MCF 10A (cell line): Measurements from ENCODE around the gene ZNF565. TPM values are rescaled to one million over a fixed set of nuclear protein-coding genes. Genes with fewer than 3 reads are reported as not detected.

ENCODE experiments used
- BruUV-seq: library from RNA; stranded (reverse); fragments of 400-500 nt; replicated peaks from 2 replicates; lab custom pipeline; 2021; lab: Mats Ljungman, UMichigan
- CTCF ChIA-PET: fragments of 300-600 bp; sonication (Branson Sonifier 250); formaldehyde crosslinking; extraction: SDS; loops from one replicate; lab custom pipeline; 2021; ENCODE audit warnings: antibody characterized with exemption, inconsistent platforms; lab: Yijun Ruan, JAX
- POLR2A ChIA-PET: fragments of 300-600, 350-650 bp; sonication (Branson Sonifier 250); formaldehyde crosslinking; extraction: SDS; loops from one replicate; lab custom pipeline; 2020; ENCODE audit warnings: antibody characterized with exemption, inconsistent platforms; lab: Yijun Ruan, JAX
- DNase-seq: peaks from one replicate; pipeline ENCODE4 v3.0.0-alpha.2; 2018; ENCODE audit not compliant: unreplicated experiment
- H3K27ac Mint-ChIP-seq: one replicate; pipeline ENCODE4 v1.8.0; 2022; ENCODE audit warnings: mild to moderate bottlenecking, low read depth, mixed read lengths; ENCODE audit not compliant: unreplicated experiment
- H3K27me3 Mint-ChIP-seq: one replicate; pipeline ENCODE4 v1.8.0; 2022; ENCODE audit warnings: mixed read lengths; ENCODE audit not compliant: insufficient read depth, unreplicated experiment
- H3K36me3 Mint-ChIP-seq: one replicate; pipeline ENCODE4 v1.8.0; 2022; ENCODE audit warnings: mild to moderate bottlenecking, moderate library complexity, mixed read lengths; ENCODE audit not compliant: insufficient read depth, unreplicated experiment
- H3K4me1 Mint-ChIP-seq: one replicate; pipeline ENCODE4 v1.8.0; 2022; ENCODE audit warnings: mixed read lengths; ENCODE audit not compliant: insufficient read depth, unreplicated experiment
- H3K4me3 Mint-ChIP-seq: one replicate; pipeline ENCODE4 v1.8.0; 2022; ENCODE audit warnings: mild to moderate bottlenecking, moderate library complexity, mixed read lengths; ENCODE audit not compliant: unreplicated experiment
- H3K9me3 Mint-ChIP-seq: one replicate; pipeline ENCODE4 v1.8.0; 2022; ENCODE audit warnings: mixed read lengths; ENCODE audit not compliant: unreplicated experiment
- intact Hi-C: fragments of 100-400 bp; cut with micrococcal nuclease; formaldehyde crosslinking; loops from 2 replicates; pipeline ENCODE4 v1.14.1; 2022
- total RNA-seq: library from RNA; stranded (reverse); gene quantifications from 2 replicates; pipeline ENCODE4 v1.2.3, GENCODE V29; 2022
- TF ChIP-seq, protein P1 (sequence below): fragments of 200-600 bp; IDR thresholded peaks from one replicate; pipeline ENCODE4 v1.8.0; 2022; ENCODE audit warnings: antibody characterized with exemption, mild to moderate bottlenecking; ENCODE audit not compliant: unreplicated experiment

ZNF565 gene
- total RNA-seq, 1 experiment from 2014 or later = 2.9 TPM

DNA sequence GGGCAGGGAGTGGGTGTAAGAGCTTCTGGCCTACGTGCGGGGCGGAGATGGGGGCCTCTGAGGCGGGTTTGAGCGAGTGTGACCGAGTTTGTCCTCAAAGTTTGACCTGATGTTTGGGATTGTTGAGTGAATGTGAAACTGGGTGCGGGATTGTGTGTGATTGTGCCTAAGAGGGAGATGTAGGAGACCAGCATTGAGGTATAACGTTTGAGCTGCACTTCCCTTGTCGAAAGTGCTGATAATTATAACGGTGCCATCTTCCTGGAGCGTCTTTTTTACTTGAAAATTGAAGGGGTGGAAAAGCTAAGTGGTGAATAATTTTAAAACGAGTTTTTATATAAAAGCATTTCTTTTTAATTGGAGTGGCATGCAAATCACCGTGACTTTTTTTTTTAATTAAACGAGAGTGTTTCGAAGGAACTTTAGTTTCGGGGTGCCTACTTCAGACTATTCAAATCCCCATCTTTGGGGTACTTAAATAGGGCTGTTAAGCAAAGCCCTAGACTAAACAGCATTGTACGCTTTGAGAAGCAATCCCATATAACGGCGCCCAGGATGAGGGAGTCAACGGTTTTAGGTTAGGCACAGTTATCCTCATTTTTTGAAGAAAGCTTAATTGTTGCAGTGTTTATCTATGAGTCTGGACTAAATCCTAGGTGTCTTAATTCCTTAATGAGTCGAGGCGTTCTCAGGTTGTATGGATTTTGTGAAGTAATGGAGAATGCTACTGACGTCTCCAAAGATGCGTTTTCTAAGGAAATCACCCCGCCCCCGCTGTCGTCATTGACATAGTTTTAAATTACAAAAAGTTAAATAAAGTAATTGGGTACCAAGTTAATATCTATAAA is 1.0 kb upstream of the ZNF565 start:
- Mint-ChIP-seq H3K4me1 (peaks cover 6% of the 10 kb centered on the region), H3K36me3 (peaks cover 32% of the 10 kb centered on the region), H3K27ac (no peak overlapping the region), H3K27me3 (no peaks in the 10 kb centered on the region), H3K4me3 (no peak overlapping the region), H3K9me3 (no peaks in the 10 kb centered on the region)
- ChIA-PET CTCF (interaction anchor here (0.6 to 1.6 kb wide), 3 partner anchors 28 to 482 kb away, joined by 3 to 7 read pairs (median 5); no protein-coding TSS in a partner anchor), POLR2A (interaction anchor here (0.6 to 3.3 kb wide), 32 partner anchors 9 to 1379 kb away, joined by 3 to 24 read pairs (median 6); partner anchors contain the start of genes ALKBH6, CAPNS1, POLR2I and TBCB)
- DNase-seq = peak; percentile 19
- TF ChIP-seq, protein P1, sequence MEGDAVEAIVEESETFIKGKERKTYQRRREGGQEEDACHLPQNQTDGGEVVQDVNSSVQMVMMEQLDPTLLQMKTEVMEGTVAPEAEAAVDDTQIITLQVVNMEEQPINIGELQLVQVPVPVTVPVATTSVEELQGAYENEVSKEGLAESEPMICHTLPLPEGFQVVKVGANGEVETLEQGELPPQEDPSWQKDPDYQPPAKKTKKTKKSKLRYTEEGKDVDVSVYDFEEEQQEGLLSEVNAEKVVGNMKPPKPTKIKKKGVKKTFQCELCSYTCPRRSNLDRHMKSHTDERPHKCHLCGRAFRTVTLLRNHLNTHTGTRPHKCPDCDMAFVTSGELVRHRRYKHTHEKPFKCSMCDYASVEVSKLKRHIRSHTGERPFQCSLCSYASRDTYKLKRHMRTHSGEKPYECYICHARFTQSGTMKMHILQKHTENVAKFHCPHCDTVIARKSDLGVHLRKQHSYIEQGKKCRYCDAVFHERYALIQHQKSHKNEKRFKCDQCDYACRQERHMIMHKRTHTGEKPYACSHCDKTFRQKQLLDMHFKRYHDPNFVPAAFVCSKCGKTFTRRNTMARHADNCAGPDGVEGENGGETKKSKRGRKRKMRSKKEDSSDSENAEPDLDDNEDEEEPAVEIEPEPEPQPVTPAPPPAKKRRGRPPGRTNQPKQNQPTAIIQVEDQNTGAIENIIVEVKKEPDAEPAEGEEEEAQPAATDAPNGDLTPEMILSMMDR = no peak
- BruUV-seq = TSS peak; percentile 85
- intact Hi-C loops = loop anchor here (10.0 kb wide), 3 partner anchors 159 to 639 kb away; partner anchors contain the start of genes ZFP14, ZNF345 and ZNF567

DNA sequence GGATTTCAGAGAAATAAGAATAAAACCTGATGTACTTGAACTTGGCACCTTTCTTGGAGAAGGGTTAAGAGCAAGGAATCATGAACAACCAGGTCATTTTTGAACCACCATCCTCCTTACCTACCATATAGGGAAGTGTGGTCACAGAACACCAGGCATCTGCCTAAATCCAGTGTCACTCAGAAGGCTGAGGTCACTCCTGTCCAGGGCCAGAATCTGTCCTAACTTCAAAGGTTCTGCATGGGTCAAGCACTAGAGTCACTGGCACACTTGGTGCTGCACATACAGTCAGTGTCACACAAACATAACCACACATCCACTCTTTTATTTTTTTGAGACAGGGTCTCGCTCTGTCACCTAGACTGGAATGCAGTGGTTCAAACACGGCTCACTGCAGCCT is 1.6 kb downstream of the ZNF565 start:
- H3K27ac Mint-ChIP-seq = no peak overlapping the region
- ChIA-PET POLR2A (interaction anchor here (0.6 to 0.8 kb wide), 3 partner anchors 97 to 360 kb away, joined by 3 read pairs; no protein-coding TSS in a partner anchor), CTCF (interaction anchor here (0.9 kb wide), 1 partner anchor 9 kb away, joined by 6 read pairs; no protein-coding TSS in a partner anchor)
- peaks cover 7% of the 10 kb centered on the region for H3K36me3 Mint-ChIP-seq
- H3K9me3 Mint-ChIP-seq = no peaks in the 10 kb centered on the region
- intact Hi-C loops = loop anchor here (10.0 kb wide), 3 partner anchors 162 to 642 kb away; partner anchors contain the start of genes ZFP14, ZNF345 and ZNF567
- H3K4me3 Mint-ChIP-seq = no peak overlapping the region
- no TSS peak for BruUV-seq
- no peak for DNase-seq
- H3K4me1 Mint-ChIP-seq = peaks cover 6% of the 10 kb centered on the region
- TF ChIP-seq, protein P1 = no peak
- H3K27me3 Mint-ChIP-seq = no peaks in the 10 kb centered on the region

DNA sequence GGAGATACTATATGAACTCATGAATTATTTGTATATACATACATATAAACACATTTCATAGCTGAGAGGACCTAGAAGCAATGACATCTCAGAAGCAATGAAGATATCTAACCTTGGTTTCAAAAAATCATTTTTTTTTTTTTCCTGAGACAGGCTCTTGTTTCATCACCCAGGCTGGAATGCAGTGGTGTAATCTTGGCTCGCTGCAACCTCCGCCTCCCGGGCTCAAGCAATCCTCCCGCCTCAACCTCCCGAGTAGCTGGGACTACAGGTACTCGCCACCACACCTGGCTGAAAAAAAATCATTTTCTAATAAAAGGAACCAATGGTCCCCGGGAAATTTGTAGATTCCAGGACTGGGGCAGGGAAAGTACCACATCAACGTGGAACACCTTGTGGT is 4.0 kb downstream of the ZNF565 start:
- Mint-ChIP-seq H3K27ac (no peak overlapping the region), H3K4me3 (no peak overlapping the region), H3K4me1 (no peaks in the 10 kb centered on the region), H3K9me3 (no peaks in the 10 kb centered on the region), H3K27me3 (no peaks in the 10 kb centered on the region), H3K36me3 (no peaks in the 10 kb centered on the region)
- TF ChIP-seq, protein P1 = no peak
- ChIA-PET POLR2A (interaction anchor here (1.1 kb wide), 1 partner anchor 96 kb away, joined by 5 read pairs; the partner anchor contains the start of gene POLR2I), CTCF (interaction anchor here (0.7 kb wide), 1 partner anchor 18 kb away, joined by 5 read pairs; no protein-coding TSS in a partner anchor)
- no TSS peak for BruUV-seq
- intact Hi-C loops = loop anchor here (10.0 kb wide), 3 partner anchors 164 to 644 kb away; partner anchors contain the start of genes ZFP14, ZNF345 and ZNF567
- DNase-seq = no peak

DNA sequence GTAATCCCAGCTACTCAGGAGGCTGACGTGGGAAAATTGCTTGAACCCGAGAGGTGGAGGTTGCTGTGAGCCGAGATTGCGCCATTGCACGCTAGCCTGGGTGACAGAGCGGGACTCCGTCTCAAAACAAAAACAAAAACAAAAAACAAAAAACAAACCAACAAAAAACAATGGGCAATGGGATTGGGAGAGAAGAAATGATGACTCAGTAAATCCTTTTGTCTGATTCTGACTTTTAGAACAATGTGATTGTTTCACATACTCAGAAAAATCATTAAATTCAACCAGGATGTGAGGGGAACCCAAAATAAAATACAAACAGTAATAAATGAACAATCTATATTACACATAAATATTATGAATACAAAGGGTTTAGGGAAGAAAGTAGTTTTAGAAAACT is 5.1 kb downstream of the ZNF565 start:
- no peak overlapping the region for H3K27ac Mint-ChIP-seq
- intact Hi-C loops = no loop called here
- no peaks in the 10 kb centered on the region for H3K27me3 Mint-ChIP-seq
- CTCF ChIA-PET = no interaction called here
- BruUV-seq = no TSS peak
- TF ChIP-seq, protein P1 = no peak
- DNase-seq = no peak
- H3K4me1 Mint-ChIP-seq = no peaks in the 10 kb centered on the region
- POLR2A ChIA-PET = no interaction called here
- no peak overlapping the region for H3K4me3 Mint-ChIP-seq
- H3K9me3 Mint-ChIP-seq = no peaks in the 10 kb centered on the region
- H3K36me3 Mint-ChIP-seq = no peaks in the 10 kb centered on the region
